Smooth muscle cell (in vitro differentiated cells): ENCODE measurements around the gene FBXO34. TPM values are rescaled to one million over a fixed set of nuclear protein-coding genes. Genes with fewer than 3 reads are reported as not detected.

Experiments
- DNase-seq: peaks from one replicate; lab custom pipeline; 2025; ENCODE audit not compliant: unreplicated experiment; lab: John Stamatoyannopoulos, UW
- H2AFZ ChIP-seq: fragments of 200-600 bp; sonication (generic); 2 replicates; pipeline ENCODE4 v1.6.0; 2016; ENCODE audit warnings: antibody characterized with exemption, low read depth, mild to moderate bottlenecking
- H3F3A ChIP-seq: fragments of 200-600 bp; sonication (generic); 2 replicates; pipeline ENCODE4 v1.6.0; 2017; ENCODE audit warnings: antibody characterized with exemption, low read depth
- H3K27ac ChIP-seq: fragments of 200-600 bp; sonication (generic); 2 replicates; pipeline ENCODE4 v1.5.1; 2016; ENCODE audit warnings: low read depth, mild to moderate bottlenecking
- H3K27me3 ChIP-seq: fragments of 200-600 bp; sonication (generic); 2 replicates; pipeline ENCODE4 v1.6.1; 2016; ENCODE audit warnings: low read depth, mild to moderate bottlenecking
- H3K36me3 ChIP-seq: fragments of 200-600 bp; sonication (generic); 2 replicates; pipeline ENCODE4 v1.5.1; 2016; ENCODE audit warnings: low read depth
- H3K4me1 ChIP-seq: fragments of 200-600 bp; sonication (generic); 2 replicates; pipeline ENCODE4 v1.5.1; 2016; ENCODE audit warnings: low read depth
- H3K4me2 ChIP-seq: fragments of 200-600 bp; sonication (generic); 2 replicates; pipeline ENCODE4 v1.6.0; 2016; ENCODE audit warnings: mild to moderate bottlenecking
- H3K4me3 ChIP-seq: fragments of 200-600 bp; sonication (generic); 2 replicates; pipeline ENCODE4 v1.5.1; 2016; ENCODE audit warnings: mild to moderate bottlenecking
- H3K79me2 ChIP-seq: fragments of 200-600 bp; sonication (generic); 2 replicates; pipeline ENCODE4 v1.6.0; 2016; ENCODE audit warnings: low read depth, mild to moderate bottlenecking
- H3K9ac ChIP-seq: fragments of 200-600 bp; sonication (generic); 2 replicates; pipeline ENCODE4 v1.6.0; 2016; ENCODE audit warnings: low read depth
- H3K9me3 ChIP-seq: fragments of 200-600 bp; sonication (generic); replicated peaks from 2 replicates; pipeline ENCODE4 v1.5.1; 2016; ENCODE audit warnings: low read depth
- H4K20me1 ChIP-seq: fragments of 200-600 bp; sonication (generic); 2 replicates; pipeline ENCODE4 v1.6.0; 2016; ENCODE audit warnings: low read depth
- WGBS: methylation state at CpG from one replicate; pipeline ENCODE4 v1.1.7; 2016; ENCODE audit warnings: low lambda C conversion rate; 5-methylcytosine and 5-hydroxymethylcytosine counted together
- polyA plus RNA-seq: library from polyadenylated mRNA; unstranded; fragments of >200 nt; fragmentation: Nextera tagmentation; extraction: Ambion mirVana; gene quantifications from 2 replicates; pipeline ENCODE4 v1.2.1, GENCODE V29; 2016
- total RNA-seq: library from RNA; depleted of rRNA; stranded (reverse); fragments of >200 nt; gene quantifications from 2 replicates; pipeline ENCODE4 v1.2.3, GENCODE V29; 2014
- TF ChIP-seq, protein P1 (sequence below): fragments of 200-600 bp; sonication (generic); IDR thresholded peaks from 2 replicates; pipeline ENCODE4 v1.5.1; 2017; ENCODE audit warnings: borderline replicate concordance, mild to moderate bottlenecking, antibody characterized with exemption; ENCODE audit not compliant: insufficient read depth, poor library complexity, severe bottlenecking

FBXO34 gene
- total and polyA plus RNA-seq, 2 experiments from 2014 or later: 17.4 to 23.9 TPM

DNA sequence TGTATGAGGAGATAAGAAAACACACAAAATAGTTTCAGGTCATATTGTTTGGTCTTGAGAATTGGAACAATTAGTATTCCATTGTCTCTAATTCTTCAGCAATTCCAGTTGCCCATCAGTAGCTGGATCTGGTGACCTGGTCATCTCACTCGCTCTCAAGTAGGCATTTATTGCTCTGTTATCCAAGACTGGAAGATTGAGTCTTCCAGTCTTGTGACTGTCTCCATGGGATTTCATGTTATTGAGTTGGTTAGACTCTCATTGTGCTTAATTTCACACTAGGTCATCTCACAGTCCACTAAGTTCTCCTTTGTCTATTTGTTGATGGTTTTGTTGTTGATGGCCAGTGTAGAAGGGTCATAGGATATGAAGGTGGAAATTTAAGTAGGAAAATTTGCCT, 47.5 kb downstream of the FBXO34 start:
- Histone ChIP-seq H3K4me2 (no peak overlapping the region), H2AFZ (no peak overlapping the region), H4K20me1 (peaks cover 43% of the 10 kb centered on the region), H3K9me3 (no peaks in the 10 kb centered on the region), H3K36me3 (peaks cover 5% of the 10 kb centered on the region), H3K79me2 (peaks cover 60% of the 10 kb centered on the region), H3K27ac (no peak overlapping the region), H3K9ac (no peak overlapping the region), H3K27me3 (no peaks in the 10 kb centered on the region), H3K4me1 (peaks cover 11% of the 10 kb centered on the region), H3K4me3 (no peak overlapping the region), H3F3A (peaks cover 6% of the 10 kb centered on the region)
- TF ChIP-seq, protein P1, sequence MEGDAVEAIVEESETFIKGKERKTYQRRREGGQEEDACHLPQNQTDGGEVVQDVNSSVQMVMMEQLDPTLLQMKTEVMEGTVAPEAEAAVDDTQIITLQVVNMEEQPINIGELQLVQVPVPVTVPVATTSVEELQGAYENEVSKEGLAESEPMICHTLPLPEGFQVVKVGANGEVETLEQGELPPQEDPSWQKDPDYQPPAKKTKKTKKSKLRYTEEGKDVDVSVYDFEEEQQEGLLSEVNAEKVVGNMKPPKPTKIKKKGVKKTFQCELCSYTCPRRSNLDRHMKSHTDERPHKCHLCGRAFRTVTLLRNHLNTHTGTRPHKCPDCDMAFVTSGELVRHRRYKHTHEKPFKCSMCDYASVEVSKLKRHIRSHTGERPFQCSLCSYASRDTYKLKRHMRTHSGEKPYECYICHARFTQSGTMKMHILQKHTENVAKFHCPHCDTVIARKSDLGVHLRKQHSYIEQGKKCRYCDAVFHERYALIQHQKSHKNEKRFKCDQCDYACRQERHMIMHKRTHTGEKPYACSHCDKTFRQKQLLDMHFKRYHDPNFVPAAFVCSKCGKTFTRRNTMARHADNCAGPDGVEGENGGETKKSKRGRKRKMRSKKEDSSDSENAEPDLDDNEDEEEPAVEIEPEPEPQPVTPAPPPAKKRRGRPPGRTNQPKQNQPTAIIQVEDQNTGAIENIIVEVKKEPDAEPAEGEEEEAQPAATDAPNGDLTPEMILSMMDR: no peak
- no peak for DNase-seq
- 83% methylated on average over 1 of the region's 1 CpG for WGBS

DNA sequence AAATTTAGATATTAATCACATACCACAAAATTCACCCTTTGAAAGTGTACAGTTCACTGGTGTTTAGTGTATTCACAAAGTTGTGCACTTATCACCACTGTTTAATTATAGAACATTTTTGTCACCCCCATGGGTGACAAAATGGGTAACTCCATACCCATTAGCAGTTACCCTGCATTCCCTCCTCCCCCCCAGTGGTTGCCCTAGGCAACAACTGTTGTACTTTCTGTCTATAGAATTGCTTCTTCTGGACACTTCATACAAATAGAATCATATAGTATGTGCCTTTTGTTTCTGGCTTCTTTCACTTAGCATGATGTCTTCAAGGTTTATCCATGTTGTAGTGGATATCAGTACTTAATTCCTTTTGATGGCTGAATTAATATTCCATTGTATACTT, 52.7 kb downstream of the FBXO34 start:
- no peak overlapping the region for H3K4me2 ChIP-seq
- H4K20me1 ChIP-seq: peaks cover 60% of the 10 kb centered on the region
- no peaks in the 10 kb centered on the region for H3K27me3 ChIP-seq
- no peaks in the 10 kb centered on the region for H3K9me3 ChIP-seq
- H3K79me2 ChIP-seq: peaks cover 76% of the 10 kb centered on the region
- no peaks in the 10 kb centered on the region for H3K36me3 ChIP-seq
- H3K4me3 ChIP-seq: no peak overlapping the region
- no peak overlapping the region for H3K27ac ChIP-seq
- no peak overlapping the region for H2AFZ ChIP-seq
- H3K4me1 ChIP-seq: no peaks in the 10 kb centered on the region
- DNase-seq: no peak
- TF ChIP-seq, protein P1: no peak
- H3F3A ChIP-seq: no peaks in the 10 kb centered on the region
- no peak overlapping the region for H3K9ac ChIP-seq

DNA sequence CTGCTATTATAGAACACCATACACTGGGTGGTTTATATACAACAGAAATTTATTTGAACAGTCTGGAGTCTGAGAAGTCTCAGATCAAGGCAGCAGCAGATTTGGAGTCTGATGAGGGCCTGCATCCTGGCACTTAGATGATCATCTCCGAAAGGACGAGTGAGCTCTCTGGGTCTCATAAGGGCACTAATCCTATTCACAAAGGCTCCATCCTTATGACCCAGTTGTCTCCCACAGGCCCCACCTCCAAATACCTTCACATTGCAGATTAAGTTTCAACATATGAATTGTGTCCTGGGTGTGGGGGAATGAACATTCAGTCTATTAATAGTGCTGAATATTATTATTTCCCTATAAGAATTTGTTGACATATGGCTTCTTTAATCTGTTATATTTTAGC, 53.6 kb downstream of the FBXO34 start:
- Histone ChIP-seq H3K4me1 (peaks cover 4% of the 10 kb centered on the region), H3K27me3 (no peaks in the 10 kb centered on the region), H4K20me1 (peaks cover 63% of the 10 kb centered on the region), H3K36me3 (no peaks in the 10 kb centered on the region), H3K79me2 (peaks cover 76% of the 10 kb centered on the region), H3K4me2 (no peak overlapping the region), H3K9me3 (no peaks in the 10 kb centered on the region), H3F3A (no peaks in the 10 kb centered on the region), H2AFZ (no peak overlapping the region), H3K27ac (no peak overlapping the region), H3K4me3 (no peak overlapping the region), H3K9ac (no peak overlapping the region)
- no peak for DNase-seq
- TF ChIP-seq, protein P1: no peak
- 88% methylated on average over 2 of the region's 2 CpGs for WGBS

DNA sequence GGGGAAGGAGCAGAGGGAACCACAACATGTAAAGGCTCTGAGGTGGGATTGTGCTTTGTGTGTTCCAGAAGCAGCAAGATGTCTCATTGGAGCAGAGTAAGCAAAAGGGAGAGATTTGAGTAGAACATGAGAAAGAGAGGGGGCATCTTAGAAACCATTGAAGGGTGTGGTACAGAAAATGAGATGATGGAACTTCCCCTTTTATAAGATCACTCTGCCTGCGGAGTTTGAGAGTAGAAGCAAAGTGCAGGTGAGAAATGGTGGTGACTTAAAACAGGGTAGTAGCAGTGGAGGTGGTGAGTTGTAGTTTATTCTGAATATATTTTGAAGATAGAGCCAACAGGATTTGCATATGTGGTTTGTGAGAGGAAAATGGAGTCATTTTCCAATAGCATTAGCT, 56.0 kb downstream of the FBXO34 start:
- H3K4me1 ChIP-seq: peaks cover 4% of the 10 kb centered on the region
- no peak overlapping the region for H3K9ac ChIP-seq
- peaks cover 80% of the 10 kb centered on the region for H4K20me1 ChIP-seq
- no peak for DNase-seq
- TF ChIP-seq, protein P1: no peak
- H3K36me3 ChIP-seq: no peaks in the 10 kb centered on the region
- H3K4me3 ChIP-seq: no peak overlapping the region
- no peak overlapping the region for H3K27ac ChIP-seq
- 100% methylated on average over 1 of the region's 1 CpG for WGBS
- H3K4me2 ChIP-seq: no peak overlapping the region
- no peak overlapping the region for H2AFZ ChIP-seq
- H3F3A ChIP-seq: no peaks in the 10 kb centered on the region
- no peaks in the 10 kb centered on the region for H3K9me3 ChIP-seq
- no peaks in the 10 kb centered on the region for H3K27me3 ChIP-seq
- H3K79me2 ChIP-seq: peaks cover 75% of the 10 kb centered on the region
